GDM1 (cell line): ENCODE data around the gene LHX6.

ENCODE experiments used
- DNase-seq: peaks from one replicate; lab custom pipeline; 2025; lab: John Stamatoyannopoulos, UW

Gene LHX6

DNA sequence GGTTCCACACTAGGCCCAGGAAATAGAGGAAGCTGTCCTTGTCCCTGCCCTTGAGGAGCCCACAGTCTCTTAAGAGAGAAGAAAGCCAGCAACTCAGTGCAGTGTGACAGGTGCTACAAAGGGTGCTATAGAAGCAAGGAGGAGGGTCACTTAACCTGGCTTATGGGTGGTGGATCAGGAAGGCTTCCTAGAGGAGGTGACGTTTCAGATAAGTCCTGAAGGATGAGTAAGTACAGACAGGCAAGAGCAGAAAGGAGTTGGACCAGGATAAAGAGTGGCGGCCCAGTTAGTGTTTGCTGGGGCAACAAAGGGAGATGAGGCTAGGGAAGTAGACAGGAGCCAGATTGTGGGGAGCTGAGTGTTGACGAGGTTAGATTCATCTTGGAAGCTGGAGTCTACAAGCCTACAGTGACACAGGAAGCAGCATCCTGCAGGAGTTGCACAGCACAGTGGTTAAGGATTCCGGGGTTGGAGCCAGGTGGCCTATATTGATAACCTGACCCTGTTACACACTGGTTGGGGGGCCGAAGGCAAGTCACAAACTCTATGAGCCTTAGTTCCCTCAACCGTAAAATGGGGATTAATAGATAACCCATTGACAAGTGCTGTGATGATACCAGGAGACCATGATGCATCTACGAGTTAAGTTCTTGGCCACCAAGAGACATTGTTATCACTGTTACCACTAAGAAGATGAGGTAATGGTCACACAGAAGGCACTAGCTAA is 5.4 kb upstream of the LHX6 start:
- DNase-seq = no peak

DNA sequence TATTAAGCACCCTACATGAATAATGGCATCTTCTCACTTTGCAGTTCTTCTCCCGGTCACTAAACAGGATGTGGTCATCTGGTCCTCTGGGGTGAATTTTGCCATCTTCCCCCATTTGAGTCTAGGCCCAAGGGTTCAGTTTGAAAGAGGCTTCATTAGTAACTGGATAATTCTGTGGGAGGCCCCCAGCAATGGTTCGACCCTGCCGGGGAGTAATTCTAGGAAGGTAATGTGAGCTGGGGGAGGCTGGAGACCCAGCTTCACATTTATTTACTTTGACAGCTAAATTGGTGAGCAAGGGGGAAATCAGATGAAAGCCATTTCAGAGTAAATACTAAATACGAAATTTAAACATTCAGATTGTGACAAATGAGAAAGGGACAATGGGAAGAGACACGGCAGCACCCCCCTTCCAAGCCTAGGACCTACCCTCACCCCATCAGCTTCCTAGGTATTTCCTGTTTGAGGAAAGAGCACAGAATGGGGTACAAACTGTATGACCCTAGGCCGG is 4.1 kb upstream of the LHX6 start:
- no peak for DNase-seq

DNA sequence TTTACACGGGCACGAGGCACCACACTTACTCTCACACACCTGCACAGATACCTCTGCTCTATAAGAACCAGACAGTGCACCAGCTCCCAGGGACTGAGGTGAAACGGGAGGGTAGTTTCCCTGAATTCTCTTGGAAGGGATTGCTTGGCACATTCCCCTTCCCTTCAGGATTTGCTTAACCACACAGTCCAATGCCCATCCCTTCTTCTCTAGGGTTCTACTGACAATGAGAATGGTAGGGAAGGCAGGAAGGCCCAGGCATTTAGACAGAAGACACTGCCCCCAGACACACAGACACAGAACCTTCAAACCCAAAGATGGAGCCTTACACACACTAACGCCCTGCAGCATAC is 704 bp upstream of the LHX6 start:
- no peak for DNase-seq

DNA sequence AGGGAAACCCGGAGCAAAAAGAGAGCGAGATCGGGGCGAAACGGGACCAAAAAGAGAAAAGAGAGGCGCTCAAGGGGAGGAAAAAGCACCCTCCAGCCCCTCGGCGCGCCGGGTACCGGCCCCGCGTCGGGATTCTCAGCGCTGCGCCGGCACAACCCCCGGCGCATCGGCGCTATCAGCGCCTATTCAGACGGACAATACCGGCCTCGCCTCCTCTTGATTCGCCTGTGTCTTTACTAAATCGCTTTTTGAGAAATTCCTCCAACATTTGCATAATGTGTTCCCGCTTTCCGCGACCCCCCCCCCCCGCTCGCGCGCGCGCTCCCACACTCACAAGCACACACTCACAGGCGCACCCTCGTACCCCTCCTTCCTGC is 578 bp downstream of the LHX6 start:
- no peak for DNase-seq

DNA sequence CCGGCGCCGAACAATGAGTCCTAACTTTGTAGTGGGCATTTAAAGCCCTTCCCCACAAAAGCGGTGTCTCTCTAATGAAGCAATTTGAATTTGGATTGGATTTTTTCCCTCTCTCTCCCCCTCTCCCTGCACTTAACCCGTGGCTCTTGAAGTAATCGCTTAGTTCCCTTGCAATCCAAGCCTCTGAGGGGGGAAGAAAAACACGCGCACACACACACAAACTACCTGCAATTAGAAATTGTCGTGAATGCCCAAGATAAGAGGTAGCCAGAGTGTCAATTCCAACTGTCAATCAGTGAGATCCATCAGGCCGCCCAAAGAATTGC is 1.2 kb downstream of the LHX6 start:
- DNase-seq = no peak

DNA sequence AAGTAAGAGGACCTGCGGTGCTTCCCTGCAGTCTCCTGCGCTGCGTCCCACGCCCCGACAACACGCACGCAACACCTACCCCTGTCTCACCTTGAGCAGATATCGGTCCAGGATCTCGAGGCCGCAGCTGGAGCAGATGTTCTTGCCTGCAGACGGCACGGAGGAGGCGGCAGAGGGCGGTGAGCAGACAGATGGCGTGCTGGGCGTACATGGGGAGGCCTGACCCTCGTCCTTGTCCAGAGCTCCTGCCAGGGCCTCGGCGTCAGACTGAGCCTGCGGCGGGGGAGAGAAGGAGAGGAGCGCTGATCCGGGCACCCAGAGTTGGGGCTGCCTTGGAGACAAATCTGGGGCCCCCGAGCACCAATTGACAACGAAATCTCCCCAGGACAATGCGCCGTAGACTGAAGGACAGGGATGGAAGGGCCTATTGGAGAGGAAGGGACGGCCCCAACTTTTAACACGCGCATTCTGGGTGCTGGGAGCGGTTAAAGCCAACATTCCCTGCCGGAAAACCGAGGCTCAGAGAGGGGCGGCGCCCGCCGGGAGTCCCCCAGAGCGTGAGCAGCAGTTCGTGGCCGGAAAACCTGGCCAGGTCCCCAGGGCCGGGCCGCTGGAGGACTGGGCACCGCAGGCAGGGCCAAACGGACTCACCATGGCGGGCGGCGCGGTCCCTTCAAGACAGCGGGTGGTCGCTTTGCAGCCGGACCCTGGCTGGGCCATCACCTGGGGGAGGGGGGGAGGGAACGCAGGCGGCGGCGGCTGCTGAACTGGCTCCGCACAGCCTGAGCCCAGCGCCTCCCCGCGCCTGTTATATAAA is 1.8 kb downstream of the LHX6 start:
- DNase-seq = no peak

DNA sequence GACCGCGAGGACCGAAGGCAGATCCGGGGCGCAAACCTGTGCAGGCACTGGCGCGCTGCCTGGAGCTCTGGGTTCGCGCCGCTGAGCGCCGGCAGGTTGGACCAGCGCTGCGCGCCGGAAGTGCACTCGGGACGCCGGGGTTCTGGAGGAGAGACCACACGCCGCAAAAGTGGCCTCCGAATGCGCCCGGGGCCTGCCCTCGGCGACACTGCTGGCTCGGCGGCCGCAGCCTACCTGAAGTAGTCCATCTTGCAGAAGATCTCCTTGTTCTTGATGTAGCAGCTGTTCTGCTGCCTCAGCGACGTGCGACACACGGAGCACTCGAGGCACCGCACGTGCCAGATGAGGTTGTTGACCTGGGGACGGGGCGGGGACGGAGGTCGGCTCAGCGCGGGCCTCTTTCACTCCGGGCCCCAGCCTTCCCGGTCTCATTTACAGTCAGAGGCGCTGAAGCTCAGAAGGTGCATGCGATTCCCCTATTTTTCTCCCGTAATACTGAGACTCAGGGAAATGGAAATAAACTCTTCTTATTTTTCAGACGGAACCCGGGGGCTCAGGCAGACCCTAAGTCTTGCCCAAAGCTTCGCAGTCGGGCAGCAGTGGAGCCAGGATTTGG is 2.5 kb downstream of the LHX6 start:
- no peak for DNase-seq

DNA sequence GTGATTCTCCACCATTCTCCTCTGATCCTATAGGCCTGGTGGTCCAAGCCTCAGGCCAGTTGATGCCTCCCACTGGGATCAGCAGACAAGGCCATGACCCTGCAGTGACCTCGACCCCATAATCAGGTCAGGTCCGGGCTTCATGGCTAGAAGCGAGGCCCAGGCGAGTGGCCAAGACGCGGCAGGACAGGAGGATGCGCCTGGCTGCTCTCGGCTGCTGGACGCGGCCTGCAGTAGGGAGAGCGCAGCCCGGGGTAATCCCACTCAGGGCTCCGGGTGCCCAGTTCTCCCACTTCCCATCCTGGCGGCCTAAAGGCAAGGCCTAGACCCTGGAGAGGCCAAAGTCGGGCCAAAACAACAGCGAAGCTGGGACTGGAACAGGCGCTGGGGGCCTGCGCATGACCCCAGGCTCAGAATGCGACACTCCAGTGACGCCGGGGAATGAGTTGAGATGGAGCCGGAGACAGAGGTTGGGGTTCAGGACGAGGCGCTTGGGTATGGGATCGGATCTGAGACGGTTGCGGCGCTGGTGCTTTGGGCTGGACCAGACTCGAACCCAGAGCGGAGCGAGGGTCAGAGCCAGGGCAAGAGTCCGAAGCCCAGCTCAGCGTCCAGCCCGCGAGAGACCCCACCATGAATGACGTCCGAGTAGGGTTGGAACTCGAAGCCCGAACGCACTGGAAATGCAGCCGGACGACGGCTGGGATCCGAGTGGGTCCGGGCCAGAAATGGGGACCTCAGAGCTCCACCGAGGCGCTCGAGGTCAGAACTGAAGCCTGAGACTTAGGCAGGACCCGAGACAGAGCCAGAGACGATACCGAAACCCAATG is 3.2 kb downstream of the LHX6 start:
- no peak for DNase-seq

DNA sequence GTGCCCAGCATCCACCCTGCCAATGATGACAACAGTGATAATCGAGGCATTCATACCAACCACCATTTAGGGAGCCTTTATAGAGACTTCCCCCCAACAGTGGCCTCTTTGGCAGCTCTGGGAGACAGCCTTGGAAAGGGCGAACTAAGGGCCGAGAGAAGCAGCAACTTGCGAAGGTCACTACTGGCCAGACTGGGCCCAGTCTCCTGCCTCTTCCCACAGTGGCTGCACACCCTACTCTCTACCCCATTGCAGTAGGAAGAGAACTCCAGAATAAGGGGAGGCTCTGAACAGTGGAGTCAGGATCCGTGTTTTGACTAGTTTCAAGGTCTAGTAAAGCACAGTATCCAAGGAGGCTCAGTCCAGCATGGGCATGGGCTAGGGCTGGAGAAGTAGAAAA is 5.3 kb downstream of the LHX6 start:
- no peak for DNase-seq

DNA sequence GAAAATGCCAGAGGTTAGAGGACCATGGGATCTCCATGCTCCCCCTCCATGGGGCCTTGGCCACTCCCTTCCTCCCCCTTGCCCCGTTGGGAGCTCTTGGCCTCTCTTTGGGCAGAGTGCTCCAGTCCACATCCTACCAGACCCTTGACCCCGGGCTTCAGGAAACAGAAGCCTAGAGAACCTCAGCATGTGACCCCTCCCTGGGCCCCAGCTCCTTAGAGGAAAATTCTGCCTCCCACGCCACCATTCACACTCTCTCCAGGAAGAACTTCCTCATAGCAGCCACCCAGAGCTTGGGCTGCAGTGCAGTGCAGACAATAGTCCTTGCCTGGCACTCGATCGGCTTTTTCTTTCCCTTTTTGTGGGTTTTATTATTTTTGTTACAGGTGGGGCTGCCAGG is 6.0 kb downstream of the LHX6 start:
- DNase-seq = no peak

DNA sequence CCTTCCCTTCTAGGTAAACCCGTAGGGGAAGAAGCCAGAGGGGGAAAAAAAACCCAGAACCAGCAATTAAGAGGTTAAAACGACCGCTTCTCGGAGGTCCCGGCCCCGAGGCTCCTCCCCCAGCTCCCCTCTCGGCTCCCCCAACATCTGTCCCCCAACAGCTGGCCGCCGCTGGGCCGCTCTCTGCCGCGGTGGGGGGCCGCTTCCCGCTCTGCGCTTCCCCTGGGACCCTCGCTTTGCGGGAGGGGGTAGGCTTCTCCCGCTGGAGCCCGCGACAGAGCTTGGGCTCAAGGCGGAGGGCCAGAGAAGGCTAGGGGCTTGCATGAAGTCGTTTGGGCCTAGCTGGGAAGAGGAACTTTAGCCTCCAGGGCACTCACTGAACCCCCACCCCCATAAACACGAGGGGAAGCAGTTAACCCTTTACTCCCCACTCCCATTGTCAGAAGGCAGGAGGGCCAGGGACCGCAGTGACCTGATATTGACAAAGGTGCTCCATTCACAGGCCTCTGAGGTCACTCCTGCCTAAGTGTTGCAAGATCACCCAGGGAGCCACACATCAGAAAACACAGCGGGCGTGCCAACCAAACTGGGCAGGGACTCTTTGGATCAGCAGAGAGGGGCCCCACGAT is 7.5 kb downstream of the LHX6 start:
- no peak for DNase-seq

DNA sequence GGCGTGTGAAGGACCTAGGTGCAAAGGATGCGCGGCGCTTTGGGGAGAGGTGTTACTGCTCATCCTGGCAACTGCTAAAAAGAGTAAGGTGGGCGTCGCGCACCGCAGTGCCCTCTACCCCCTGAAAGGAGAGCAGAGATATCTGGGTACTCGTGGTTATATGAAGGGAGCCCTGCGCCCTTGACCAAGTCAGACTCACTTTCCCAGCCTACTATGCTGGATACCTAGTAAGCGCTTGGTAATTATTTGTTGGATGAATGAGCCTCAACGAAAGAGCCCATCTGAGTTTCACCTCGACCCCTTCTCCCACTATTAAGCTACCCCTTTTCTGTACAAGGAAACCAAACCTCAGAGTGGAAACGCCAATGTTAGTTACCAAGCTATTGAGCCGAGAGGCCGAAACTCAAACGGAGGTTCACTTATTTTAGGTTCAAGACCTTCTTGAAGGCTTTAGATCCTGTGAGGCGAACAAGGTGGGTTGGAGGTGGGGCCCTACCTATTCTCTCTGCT is 8.0 kb downstream of the LHX6 start:
- DNase-seq = no peak

DNA sequence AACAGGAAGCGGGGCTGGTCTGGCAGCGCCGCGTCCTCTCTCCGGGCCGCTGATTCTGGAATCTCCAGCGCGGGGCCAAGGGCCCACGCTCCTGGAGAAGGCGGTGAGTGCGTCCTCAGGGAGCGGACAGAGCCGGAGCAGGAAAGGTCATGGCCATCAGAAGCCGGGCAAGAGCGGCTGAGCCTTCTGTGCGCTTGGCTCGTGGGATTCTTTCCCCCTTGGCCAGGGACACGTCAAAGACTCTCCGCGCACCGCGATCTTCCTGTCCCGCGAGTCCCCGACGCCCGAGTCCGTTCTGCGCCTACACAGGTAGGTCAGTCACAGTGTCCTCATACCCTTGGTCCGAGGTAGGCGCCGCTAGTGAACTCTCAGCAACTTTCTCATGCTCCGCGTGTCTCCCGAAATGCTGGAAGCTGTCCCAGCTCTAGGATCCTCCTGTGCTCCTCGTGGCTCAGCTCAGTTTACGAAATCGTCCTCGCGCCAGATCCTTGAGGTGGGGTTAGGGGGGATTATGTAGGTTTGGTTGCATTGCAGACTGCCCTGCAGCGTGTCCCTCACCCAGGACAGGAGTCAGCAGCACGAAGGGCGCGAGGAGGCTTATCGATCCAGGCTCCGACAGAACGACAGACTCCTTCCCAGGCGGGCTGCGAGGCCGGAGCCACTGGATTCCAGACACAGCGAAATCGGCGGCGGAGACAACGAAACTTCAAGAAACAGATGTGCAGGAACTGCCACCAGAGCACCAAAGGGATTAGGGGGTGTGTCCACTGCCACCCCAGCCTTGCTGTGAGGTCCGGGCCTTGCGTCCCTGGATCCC is 8.7 kb downstream of the LHX6 start:
- DNase-seq = no peak

DNA sequence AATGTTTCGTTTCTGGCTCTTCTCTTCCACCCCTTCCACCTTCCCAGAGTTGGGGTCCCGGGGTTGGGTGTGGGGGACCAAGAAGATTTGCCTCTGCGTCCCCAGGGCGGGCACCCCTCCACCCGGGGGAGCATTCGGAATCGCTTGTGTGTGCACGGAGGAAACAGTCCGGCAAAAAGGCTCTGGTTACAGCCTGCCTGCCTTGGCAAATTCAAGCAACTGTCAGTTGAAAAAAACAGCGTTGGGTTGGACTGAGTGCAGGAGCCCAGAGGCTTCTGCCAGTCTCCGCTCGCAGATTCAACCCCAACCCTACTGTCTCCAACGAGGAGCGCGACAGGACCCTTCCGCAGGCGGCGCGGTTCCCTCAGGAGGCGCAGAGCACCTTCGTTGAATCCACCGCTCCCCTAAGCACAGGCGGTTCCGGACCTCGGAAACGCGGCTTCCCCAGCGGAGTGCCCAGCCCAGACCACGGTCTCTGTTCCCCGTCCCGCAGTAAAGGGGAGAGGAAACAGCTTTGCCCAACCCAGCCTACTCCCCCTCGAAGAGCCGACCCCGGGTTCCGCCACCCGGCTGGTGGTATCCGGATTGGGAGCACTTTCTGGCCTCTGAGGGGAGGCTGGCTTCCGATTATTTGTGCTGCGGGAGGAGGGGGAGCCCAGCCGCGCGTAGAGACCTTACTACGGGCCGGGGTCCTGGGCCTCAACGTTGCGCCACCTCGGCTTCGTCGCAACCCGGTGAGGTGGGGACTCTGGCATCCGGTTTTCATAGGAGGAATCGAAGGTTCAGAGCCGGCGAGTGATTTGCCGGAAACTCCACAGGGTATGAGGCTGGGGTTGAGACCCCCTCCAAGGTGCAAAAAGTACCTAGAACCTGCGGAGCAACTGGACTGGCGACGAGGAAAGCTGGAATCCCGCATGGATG is 9.6 kb downstream of the LHX6 start:
- DNase-seq = peak; percentile 39

DNA sequence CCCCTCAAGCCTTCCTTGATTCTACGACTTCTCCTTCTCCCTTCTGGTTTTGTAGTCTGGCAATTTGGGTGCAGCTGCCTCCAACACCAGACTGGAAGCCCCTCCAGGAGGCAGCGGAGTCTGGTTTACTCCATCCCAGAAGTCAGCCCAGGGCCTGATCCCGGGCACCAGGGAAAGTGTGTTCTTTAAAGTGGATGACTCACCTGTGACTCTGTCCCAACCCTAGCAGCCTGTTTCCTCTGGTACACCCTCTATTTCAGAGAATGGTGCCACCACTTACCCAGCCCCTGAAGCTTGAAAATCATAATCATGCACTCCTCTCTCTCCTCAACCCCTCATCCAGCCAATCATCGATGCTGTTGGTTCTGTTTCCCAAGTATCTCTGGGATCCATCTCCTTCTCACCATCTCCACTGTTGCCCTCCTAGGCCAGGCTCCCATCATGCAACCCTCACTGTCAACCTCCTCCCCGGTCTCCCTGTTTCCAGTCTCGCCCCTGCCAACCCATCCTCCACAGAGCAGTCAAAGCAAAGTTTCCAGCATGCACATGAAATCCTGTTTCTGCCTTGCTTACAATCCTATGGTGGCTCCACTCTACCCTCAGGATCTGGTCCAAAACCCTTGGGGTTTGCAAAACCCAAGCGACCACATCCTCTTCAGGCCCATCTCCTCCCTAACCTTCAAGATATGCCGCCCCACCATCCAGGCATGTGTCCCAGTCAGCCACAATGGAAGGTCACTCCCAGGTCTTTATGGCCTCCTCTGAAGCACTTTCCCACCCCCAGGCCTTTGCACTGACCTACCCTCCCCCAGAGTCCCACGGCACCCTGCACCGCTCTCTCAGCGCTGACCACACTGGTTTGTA is 10.5 kb downstream of the LHX6 start:
- DNase-seq = no peak

DNA sequence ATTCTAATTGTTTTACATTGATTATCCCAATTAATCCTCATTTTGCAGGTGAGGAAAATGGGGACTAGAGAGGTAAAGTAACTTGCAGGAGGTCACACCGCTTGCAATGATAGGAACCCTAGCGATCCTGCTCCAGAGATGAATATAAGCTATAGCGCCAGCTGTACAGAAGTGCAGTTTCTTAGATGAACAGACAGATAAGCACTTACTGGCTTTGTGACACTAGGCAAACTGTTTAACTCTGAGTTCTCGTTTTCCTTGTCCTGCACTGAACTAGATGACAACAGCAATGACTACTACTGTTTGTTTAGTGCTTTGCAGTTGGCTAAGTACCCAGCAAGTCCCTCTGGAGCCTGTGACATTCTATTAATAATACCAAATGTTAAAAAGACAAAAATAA is 11.1 kb downstream of the LHX6 start:
- no peak for DNase-seq

DNA sequence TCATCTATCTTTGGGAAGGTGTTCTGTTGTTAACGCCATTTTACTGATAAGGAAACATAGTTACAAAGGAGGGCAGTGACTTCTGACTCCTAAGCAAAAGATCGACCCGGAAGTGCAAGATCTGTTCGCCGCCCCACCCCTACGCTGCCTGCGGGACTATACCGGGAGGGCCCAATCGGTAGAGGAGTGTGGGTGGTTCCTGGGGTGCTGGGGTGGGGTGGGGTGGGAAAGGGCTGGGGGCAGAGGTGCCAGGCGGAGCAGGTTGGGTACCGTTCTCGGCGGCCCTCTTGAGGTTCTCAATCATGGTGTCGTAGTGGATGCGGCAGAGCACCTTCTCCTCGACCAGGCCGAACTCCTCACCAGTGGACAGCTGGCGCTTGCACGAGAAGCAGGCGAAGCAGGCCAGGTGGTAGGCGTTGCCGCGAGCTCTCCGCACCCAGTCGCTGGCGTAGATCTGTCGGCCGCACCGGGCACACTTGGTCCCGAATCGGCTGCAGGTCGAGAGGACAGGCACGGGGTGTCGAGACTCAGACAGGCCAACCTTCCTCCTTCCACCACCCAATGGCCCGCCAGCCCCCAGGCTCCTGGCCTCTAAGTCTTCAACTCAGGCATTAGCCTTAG is 11.8 kb downstream of the LHX6 start:
- no peak for DNase-seq

DNA sequence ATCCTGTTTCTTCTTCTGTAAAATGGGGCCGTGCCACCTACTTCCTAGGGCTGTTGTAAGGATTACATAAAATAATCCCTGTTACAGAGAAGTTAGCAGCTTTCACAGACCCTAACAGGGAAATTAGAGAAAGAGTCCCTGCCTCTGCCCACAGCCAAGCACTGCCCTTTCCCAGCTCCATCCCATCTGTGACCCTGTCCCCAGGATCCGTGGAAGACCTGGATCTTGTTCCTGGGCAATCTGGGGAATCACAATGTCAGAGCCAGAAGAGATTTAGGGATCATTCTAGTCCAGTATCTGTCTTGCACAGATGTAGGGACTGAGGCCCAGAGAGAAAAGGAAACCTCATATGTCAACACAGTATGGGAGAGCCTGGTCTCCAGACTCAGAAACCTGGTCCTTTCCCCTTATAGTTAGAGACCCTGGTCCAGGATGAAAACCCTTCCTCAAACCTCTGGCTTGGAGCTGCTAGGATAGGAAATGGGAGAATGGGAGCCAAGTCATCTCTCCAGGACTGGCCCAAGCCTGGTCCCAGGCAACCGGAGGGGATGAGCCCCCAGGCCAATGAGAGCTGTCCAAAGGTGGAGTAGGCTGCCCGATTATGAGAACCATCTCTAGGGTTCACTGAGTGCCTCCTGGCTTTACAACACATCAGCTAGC is 12.5 kb downstream of the LHX6 start:
- no peak for DNase-seq
